HG03558 (cell line): ENCODE data around the gene SHC1.
"Not testable (repeated sequence)": the region's sequence is repeated elsewhere in the genome, so short reads cannot be mapped to it uniquely, and the experiment has no call there.

Source experiments
- ATAC-seq: cut with Tn5 transposase; IDR thresholded peaks from one replicate; pipeline ENCODE4 v1.9.1; 2021; ENCODE audit warnings: moderate number of reproducible peaks; ENCODE audit not compliant: unreplicated experiment; ENCODE audit errors: extremely low read depth

Gene SHC1

GRCh38 chr1:154998201-154998780 lies 27.7 kb upstream of the SHC1 start:
- no peak for ATAC-seq

DNA sequence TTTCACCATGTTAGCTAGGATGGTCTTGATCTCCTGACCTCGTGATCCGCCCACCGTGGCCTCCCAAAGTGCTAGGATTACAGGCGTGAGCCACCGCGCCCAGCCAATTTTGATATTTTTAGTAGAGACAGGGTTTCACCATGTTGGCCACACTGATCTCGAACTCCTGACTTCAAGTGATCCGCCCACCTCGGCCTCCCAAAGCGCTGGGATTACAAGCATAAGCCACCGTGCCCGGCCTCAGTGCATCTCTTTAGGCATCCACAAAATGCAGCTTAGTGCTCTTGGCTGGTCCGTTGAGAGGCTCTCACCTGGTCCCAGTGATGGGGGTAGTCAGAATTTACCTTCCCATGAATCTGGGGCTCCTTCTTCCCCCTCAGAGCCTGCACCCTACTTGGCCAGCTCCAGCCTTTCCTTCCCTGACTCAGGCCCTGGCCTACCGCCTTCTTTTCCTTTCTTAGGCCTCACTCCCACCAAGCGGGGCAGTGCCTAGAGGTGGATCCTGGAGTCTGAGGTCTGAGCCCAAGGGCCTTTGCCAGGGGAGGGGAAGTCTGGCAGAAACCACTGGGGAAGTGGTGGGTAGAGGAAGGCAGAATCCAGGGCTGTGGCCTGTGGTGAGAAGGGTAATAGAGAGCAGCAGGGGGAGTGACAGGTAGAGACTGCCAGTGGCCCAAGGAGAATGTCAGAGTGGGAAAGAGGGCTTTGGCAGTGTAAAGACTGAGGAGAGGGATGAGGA lies 26.6 kb upstream of the SHC1 start:
- no peak for ATAC-seq

GRCh38 chr1:154995301-154995983 lies 24.9 kb upstream of the SHC1 start:
- ATAC-seq, result not testable (repeated sequence)

DNA sequence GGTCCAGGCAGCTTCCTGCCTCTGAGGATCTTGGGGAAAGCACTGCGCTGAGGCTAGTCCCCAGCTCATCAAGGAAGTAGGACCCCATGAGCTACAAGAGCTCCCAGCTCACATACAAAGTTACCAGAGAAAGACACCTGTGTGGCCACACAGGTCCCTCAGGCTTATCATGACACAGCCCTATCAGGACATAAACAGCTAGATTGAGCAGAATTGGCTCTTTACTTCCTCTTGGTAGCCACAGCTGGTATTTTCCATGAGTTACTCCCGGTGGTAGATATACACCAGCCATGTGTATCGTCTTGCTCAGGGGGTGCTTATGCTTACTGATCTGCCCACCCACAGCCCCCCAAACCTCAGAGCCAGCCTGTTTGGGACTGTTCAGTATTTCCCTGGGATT lies 24.0 kb upstream of the SHC1 start:
- ATAC-seq, result no peak

- no peak for ATAC-seq
Observed at GRCh38 chr1:154994269-154994587, 23.7 kb upstream of the SHC1 start.

- ATAC-seq, result no peak
Observed at GRCh38 chr1:154993572-154994268, 23.2 kb upstream of the SHC1 start, which contains the start of gene LENEP. TSS of gene LENEP (plus strand) at chr1:154993586. CDS start at chr1:154993608, 22 bp downstream.

- ATAC-seq, result no peak
Observed at GRCh38 chr1:154992721-154993571, 22.4 kb upstream of the SHC1 start.

GRCh38 chr1:154990276-154990675 lies 19.7 kb upstream of the SHC1 start:
- ATAC-seq, result no peak

DNA sequence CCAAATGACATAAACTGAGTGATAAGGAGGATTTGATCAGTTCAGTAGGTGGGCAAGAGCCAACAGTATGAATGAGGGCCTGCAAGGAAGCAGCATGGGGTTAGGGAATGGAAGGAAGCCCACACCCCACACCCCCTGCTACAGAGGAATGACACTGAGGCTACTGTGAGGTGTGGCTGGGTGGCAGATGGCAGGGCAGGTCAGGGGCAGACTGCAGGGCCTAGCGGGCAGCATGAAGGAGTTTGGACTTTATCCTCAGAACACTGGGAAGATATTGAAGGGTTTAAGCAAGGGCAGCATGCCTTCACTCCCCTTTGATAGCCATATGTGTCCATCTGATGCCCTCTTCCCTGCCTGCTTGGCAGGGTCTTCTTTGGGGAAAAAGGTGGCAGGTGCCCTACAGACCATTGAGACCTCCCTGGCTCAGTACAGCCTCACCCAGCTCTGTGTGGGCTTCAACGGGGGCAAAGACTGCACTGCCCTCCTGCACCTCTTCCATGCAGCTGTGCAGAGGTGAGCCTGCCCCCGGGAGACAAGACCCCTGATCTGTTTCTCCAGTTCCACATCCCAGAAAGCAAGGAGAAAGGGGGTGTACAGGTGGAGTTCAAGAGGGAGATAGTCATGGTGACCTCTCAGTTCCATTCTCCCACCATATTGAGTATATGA lies 18.8 kb upstream of the SHC1 start:
- ATAC-seq, result no peak

DNA sequence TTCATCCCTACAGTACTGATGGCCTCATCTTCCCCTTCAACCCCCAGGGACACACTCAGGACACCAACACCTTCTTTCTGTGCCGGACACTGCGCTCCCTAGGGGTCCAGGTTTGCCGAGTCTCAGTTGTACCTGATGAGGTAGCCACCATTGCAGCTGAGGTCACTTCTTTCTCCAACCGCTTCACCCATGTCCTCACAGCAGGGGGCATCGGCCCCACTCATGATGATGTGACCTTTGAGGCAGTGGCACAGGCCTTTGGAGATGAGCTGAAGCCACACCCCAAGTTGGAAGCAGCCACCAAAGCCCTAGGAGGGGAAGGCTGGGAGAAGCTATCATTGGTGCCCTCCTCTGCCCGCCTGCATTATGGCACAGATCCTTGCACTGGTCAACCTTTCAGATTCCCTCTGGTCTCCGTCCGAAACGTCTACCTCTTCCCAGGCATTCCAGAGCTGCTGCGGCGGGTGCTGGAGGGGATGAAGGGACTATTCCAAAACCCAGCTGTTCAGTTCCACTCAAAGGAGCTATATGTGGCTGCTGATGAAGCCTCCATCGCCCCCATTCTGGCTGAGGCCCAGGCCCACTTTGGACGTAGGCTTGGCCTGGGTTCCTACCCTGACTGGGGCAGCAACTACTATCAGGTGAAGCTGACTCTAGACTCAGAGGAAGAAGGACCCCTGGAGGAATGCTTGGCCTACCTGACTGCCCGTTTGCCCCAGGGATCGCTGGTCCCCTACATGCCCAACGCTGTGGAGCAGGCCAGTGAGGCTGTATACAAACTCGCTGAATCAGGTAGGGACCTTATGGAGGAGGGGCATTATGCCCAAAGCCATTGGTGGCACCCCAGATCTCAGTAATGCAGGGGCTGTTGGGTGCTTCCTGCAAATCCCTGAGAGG lies 17.8 kb upstream of the SHC1 start:
- ATAC-seq, result no peak

GRCh38 chr1:154987326-154987725 lies 16.8 kb upstream of the SHC1 start:
- ATAC-seq, result no peak

DNA sequence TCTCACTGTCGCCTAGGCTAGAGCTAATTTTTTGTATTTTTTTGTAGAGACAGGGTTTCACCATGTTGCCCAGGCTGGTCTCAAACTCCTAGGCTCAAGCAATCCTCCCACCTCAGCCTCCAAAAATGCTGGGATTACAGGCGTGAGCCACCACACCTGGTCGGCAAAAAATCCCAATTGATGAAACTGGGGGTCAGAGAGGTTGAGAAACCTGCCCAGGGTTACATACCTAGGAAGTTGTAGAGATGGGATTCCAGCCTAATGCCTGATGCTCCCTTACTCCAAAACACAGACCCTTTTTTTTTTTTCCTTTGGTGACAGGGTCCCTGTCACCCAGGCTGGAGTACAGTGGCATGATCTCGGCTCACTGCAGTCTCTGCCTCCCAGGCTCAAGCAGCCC lies 16.2 kb upstream of the SHC1 start:
- ATAC-seq, result not testable (repeated sequence)

DNA sequence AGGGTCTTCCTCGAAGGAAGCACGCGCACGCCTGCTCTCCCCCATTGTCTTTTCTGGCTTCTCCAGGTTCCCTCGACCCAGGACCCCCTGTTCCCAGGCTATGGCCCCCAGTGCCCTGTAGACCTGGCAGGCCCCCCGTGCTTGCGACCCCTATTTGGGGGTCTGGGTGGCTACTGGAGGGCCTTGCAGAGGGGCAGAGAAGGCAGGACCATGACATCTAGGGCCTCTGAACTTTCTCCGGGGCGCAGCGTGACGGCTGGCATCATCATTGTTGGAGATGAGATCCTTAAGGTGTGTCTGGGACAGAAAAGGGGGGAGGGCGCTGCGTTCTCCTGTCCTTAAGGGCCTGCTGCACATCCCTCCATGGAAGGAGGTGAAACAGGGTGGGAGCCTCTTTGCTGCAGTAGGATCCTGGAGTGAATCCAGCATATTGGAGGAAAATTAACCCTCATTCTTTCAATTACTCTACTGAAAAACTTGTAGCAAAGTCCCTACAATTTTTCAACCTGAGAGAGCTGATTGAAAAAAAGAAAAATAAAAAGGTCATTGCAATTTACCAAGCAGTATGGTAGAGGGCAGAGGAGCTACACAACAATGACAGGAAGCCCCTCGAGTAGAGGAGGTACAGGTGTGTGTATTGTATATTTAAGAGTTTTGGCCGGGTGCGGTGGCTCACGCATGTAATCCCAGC lies 13.4 kb upstream of the SHC1 start:
- no peak for ATAC-seq

DNA sequence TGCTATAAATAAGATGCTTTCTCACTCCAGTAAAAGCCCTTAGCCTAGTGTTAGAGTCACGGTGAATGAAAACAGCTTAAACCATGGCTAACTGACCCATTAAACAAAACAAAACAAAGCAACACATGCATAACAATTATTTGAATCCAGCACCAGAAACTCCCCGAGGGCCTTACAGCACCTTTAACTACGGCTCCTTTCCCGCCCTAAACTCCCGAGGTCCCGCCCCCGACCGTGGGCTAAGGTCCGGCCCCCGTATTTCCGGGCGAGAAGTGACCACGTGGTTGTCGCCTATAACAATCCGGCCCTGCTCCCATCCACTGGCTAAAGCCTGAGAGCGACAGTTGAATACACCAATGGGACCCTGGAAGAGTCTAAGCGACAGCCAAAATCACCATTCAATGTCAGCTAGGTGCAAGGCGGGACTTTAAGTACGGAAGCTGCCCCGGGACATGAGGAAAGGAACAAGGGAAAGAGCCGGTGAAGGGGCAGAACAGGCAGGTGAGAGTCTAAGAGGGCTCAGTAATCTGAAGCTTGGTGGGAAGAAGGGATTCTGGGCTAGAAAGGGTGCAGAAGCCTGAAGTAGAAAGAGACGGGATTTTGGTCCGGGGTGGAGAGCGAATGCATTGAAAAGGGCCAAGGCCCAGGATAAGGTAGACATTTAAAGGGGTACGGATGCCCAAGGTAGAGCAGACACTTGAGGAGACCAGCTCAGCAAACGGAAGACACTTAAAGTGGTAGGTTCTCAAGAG lies 12.5 kb upstream of the SHC1 start, which contains the start of gene FLAD1:
Gene FLAD1 (plus strand): TSS at position 448 of the 752 bp plus-strand sequence. CDS start 351 bp downstream, outside the sequence.
- ATAC-seq, result peak; percentile 100

GRCh38 chr1:154982341-154982740 lies 11.8 kb upstream of the SHC1 start:
- no peak for ATAC-seq

DNA sequence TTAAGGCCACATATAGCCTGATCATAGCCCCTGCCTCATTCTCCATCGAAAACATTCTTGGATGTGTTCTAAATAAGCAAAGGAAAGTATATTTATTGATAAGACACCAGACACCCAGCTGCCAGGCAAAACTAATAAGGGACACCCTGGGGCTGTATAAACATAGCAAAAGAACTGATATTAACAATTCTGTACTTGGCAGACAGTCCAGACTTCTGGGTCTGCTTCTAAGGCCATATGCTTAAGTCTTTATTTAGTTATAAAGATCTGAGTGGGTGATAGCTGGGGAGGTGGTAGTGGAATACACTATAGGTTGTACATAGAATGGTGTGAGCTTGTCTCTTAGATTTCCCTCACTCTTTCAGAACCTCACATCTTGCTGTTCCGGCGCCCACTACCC lies 7.8 kb upstream of the SHC1 start:
- ATAC-seq, result no peak

GRCh38 chr1:154977762-154978161 lies 7.2 kb upstream of the SHC1 start:
- not testable (repeated sequence) for ATAC-seq
